Stimulated activated CD8-positive, alpha-beta memory T cell treated with anti-CD3 and anti-CD28 coated beads, Interleukin-15, amount 100 ng/mL, for 24 hours (primary cell): ENCODE data around the gene PPM1M.
A peak's percentile ranks its signal among the peaks of the same experiment; 100 is the strongest.
"Not testable (repeated sequence)": the region's sequence is repeated elsewhere in the genome, so short reads cannot be mapped to it uniquely, and the experiment has no call there.

Experiments
- DNase-seq: peaks from one replicate; pipeline ENCODE4 v3.0.0-alpha.2; 2020; ENCODE audit warnings: low read depth

PPM1M gene

DNA sequence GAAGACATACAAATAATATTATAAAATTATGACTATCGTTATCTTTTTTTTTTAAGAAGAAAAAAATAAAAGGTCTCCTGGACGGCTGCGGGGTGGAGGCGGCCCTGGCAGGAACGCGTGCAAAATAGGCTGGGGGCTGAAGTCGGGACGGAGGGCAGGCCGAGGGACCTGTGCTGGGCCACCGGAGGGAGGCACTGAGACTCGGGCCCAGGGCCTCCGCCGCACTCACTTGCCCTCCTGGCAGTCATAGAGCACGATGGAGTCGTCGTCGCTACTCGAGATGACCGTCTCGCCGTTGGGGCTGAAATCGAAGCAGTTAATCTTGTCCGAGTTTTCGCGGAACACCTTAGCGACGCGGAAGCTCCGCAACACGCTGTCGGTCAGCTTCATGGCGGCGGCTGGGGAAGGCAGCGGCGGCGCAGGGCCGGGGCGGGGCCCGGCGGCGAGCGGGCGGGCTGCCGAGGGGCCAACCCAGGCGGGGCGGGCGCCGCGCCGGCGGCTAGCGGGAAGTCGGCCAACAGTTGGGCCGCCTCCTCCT, 32.5 kb downstream of the PPM1M start:
- DNase-seq: peak; percentile 36

DNA sequence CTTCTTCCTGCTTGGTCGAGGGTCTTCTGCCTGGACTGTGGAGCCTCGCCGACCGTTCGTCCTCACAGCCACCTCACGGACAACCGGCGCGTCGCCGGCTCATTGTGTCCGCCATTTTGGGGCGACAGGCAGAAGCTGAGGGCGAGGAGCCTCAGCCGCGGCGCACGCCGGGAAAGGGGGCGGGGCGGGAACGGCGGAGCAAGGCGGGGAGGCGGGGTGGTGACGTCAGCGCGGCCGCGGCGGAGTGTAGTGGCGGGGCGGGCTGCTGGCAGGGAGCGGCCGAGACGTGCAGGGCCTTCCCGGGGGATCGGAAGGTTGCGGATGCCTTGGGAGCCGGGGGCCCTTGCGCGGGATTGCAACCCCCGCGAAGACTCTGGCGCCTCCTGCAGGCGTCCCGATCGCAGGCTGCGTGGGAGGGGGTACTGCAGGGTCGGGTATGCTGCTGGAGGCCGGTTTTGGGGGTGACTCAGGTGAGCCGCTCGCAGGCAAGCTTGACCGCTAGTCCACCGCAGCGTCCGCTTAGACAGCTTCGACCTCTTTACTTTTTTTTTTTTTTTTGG, 33.0 kb downstream of the PPM1M start, which contains the start of gene WDR82:
TSS of gene WDR82 (minus strand) at position 140 of the 560 bp plus-strand sequence. CDS start 288 bp downstream, outside the sequence.
- DNase-seq: peak; percentile 100

DNA sequence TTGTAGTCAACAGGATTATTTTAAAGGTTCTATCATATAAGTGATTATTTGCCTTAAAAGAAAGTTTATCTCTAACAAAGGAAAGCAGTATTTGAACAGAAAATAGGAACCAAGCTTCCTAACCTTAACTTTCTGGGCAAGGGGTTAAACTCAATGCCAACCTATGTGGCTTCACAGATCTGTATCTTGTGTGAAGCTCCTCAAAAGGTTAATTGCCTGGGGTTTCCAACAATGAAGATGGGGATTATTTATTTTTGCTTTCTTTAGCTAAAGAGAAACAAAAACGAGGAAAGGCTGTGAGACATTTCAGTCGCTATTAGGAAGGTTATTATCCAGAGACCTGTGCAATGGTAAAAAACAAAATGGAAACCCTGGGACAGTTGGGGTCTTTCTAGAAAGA, 34.0 kb downstream of the PPM1M start:
- no peak for DNase-seq

DNA sequence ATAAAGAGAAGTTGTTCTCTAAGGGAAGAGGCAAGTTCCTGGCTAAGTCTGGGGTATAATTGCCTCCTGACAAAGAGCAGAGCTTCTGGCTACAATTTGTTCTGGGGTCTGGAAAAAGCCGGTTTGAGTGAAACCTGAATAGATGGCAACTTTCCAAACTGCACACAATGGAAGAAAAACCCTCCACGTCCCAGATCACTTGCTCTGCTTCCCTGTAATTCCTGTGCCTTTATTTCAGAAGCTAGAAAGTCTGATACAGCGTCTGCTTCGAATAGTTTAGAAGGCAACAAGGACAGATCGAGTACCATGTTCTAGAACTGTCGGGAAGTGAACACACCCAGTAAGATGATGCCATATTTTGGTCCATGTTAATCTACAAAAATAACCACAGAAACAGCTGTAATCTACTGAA, 34.5 kb downstream of the PPM1M start:
- DNase-seq: no peak

DNA sequence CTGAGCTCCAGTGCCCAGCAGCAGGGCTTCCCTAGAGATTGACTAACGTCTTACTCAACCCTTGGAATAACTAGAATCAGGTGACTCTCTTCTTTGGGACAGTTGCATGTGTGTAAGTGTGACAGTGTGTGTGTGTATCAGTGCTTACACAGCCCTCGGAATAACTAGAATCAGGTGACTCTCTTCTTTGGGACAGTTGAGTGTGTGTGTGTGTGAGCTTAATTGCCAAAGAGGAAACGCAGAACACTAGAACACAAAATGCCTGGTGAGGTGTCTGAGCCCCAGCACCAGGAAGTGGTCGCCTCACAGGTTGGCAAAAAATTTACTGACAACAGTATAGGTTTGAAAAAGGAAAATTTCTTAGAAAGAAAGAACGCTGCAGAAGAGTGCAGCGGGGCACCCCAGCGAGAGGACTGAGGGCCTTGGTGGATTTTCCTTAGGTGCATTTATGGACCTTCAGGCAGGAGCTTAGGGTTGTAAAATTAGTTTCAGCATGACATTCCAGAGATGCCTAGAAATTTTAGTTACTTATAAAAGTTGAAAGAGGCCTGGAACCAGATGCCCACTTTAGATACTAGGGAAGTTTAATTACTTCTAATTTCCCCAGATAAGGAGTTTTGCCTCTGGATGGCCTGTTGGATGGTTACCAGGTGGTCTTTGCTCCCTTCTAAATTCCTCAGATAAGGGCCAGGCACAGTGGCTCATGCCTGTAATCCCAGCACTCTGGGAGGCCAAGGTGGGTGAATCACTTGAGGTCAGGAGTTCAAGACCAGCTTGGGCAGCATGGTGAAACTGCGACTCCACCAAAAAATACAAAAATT, 36.6 kb downstream of the PPM1M start:
- no peak for DNase-seq

DNA sequence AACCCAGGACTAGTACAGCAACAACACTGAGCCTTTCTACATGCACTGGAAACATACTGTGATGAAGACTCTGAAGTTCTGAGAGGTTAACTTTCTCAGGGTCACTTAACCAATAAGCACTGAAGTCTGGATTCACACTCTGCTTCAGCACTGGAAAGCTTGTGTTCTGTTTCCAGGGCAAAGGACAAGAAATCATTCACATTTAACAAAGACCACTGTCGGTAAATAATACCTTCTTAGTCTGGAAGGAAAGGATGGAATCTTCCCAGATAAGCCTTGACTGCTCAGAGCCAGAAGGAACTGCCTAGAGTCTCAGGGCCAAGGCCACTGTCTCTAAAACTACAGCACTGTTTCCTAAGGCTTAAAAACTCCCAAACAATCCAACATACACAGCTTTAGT, 37.7 kb downstream of the PPM1M start:
- no peak for DNase-seq

DNA sequence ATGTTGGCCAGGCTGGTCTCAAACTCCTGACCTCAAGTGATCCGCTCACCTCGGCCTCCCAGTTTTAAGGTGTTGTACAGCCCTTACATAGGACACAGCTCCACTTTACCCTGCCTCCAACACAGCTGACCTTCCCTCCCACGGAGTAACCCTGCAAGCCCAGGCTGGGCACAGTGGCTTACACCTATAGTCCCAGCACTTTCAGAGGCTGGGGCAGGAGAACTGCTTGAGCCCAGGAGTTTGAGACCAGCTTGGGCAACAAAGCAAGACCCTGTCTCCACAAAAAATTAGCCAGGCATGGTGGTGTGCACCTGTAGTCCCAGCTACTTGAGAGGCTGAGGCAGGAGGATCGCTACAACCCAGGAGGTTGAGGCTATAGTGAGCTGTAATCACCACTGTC, 38.5 kb downstream of the PPM1M start:
- DNase-seq: not testable (repeated sequence)

DNA sequence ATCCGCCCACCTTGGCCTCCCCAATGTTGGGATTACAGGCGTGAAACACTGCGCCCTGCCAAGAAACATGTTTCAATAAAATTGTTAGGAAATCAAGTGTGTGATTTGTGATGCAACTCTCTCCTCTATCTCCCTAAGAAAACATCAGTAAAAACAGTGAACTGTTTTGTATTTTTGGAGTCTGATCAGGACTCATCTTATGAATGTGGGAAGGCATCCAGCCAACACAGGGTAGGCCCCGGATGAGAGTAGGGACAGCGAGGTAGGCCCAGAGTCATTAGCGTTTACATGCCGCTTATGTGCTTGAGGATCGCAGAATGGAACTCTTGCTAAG, 41.2 kb downstream of the PPM1M start:
- DNase-seq: no peak

DNA sequence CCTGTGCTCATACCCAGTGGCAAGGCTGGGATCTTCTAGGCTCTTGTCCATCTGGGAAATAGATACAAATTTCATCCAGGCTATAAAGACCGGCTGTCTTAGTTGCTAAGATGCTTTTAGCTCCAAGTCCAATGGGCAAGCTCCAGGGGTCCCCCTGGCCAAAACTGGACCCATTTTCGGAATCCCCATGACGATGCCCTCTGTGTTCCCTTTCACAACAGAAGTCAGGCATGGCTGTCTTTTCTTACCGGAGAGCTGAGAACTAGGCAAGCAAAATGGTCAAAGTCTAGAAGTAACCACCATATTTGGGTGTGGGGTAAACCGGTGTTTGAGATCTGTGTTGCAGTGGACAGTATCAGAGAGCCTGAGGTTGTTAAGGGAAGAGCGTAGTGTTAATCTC, 43.1 kb downstream of the PPM1M start:
- no peak for DNase-seq

DNA sequence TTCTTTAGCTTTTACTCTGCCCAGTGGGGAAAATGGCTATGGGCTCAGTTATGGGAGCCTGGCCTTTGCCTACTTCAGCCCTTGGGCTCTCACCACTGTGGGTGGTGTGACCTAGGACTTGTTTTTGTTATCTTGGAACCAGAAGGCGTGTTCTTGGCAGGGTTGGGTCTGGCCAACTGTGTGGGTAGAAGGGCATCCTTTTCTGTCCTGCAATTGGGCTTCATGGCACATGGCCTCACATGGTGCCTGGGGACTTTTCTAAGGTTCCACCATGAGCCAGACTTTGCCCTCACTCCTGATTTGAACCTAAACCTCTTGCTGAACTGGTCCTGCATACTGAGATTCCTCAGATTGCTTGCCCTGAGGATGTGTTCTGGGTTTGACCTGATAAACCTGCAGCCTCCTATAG, 43.8 kb downstream of the PPM1M start:
- no peak for DNase-seq

DNA sequence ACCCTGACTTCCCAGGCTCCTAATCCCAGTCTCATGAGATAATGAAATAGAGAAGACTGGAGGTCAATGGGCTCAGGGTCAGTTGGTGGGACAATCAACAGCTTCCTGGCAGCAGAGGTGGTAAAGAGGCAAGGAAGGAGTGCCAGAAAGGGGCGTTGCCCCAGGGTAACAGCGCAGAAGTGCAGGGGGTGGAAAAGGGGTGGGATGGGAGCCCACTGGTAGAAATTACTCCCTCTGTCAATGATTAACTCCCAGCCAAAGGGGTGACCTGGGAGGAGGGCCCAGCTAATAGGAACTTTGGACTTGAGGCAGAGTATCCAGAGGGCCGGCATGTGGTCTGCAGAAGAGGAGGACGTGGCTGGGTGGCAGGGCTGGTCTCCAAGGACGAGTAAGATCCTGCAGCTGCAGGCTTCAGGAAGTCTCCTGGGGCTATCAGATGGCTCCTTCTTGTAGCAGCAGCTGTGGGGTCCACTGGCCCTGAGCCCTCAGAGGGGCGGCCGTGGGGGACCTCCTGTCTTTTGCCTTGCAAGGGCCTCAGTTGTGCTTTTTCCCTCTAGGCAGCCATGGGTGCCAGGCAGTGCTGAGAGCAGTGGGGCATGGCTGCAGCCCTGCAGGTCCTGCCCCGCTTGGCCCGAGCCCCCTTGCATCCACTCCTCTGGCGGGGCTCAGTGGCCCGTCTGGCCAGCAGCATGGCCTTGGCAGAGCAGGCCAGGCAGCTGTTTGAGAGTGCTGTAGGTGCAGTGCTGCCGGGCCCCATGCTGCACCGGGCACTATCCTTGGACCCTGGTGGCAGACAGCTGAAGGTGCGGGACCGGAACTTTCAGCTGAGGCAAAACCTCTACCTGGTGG, 44.4 kb downstream of the PPM1M start:
- no peak for DNase-seq

DNA sequence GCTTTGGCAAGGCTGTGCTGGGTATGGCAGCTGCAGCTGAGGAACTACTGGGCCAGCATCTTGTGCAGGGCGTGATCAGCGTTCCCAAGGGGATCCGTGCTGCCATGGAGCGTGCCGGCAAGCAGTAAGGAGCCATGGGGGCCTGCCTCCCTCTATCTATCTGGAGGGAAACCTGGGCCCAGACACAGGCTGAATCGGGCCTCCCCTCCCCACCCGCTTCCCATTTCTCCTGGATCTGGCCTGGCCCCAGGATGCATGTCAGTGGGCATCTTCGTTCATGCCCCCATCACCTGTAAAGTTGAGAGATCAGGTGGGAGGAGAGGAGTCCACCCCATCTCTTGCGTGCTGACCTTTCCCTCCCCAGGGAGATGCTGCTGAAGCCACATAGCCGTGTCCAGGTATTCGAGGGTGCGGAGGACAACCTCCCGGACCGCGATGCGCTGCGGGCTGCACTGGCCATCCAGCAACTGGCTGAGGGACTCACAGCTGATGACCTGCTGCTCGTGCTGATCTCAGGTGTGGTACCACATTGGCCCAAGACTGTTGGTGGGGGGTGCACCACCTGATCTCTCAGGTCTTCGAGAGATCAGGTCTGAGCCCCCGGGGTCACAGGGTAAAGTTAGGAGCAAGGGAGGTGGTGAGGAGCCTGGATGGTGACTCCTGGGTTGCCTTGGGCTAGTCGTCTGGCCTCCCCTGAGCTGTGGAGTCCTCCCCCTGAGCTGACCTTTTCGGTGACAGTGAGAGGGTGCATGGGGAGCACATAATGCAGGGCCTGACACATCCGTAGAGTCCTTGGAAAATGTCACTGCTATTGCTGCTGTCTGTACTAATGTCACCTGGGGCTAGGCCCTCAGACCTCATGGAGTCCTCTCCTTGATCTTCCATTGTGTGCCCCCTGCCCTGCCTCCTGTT, 45.3 kb downstream of the PPM1M start:
- no peak for DNase-seq

DNA sequence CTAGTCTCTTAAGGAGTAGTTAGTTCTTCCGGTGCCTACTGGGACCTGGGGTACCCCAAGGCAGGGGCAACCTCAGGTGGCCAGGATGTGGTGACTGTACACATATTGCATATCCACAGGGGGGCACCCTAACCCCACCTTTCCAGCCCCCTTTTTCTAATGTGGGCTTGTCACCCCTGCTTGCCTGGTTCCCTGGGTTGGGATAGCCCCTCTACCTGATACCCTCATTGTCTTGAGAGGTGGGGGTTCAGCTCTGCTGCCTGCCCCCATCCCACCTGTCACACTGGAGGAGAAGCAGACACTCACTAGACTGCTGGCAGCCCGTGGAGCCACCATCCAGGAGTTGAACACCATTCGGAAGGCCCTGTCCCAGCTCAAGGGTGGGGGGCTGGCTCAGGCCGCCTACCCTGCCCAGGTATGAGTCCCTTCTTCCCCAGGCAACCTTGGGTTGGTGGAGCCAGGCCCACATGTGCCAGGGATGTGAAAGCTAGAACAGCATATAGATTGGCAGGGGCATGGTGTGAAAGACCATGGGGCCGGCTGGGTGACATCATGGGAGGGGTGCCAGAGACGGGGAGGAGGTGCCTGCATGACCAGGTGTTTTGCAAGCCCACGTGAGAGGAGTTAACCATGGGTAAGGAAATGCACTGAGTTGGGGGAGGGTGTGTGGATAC, 46.1 kb downstream of the PPM1M start:
- DNase-seq: no peak

DNA sequence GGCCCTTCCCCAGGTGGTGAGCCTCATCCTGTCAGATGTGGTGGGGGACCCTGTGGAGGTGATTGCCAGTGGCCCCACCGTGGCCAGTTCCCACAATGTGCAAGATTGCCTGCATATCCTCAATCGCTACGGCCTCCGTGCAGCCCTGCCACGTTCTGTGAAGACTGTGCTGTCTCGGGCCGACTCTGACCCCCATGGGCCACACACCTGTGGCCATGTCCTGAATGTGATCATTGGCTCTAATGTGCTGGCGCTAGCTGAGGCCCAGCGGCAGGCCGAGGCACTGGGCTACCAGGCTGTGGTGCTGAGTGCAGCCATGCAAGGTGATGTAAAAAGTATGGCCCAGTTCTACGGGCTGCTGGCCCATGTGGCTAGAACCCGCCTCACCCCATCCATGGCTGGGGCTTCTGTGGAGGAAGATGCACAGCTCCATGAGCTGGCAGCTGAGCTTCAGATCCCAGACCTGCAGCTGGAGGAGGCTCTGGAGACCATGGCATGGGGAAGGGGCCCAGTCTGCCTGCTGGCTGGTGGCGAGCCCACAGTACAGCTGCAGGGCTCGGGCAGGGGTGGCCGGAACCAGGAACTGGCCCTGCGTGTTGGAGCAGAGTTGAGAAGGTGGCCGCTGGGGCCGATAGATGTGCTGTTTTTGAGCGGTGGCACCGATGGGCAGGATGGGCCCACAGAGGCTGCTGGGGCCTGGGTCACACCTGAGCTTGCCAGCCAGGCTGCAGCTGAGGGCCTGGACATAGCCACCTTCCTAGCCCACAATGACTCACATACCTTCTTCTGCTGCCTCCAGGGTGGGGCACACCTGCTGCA, 46.9 kb downstream of the PPM1M start:
- DNase-seq: no peak

DNA sequence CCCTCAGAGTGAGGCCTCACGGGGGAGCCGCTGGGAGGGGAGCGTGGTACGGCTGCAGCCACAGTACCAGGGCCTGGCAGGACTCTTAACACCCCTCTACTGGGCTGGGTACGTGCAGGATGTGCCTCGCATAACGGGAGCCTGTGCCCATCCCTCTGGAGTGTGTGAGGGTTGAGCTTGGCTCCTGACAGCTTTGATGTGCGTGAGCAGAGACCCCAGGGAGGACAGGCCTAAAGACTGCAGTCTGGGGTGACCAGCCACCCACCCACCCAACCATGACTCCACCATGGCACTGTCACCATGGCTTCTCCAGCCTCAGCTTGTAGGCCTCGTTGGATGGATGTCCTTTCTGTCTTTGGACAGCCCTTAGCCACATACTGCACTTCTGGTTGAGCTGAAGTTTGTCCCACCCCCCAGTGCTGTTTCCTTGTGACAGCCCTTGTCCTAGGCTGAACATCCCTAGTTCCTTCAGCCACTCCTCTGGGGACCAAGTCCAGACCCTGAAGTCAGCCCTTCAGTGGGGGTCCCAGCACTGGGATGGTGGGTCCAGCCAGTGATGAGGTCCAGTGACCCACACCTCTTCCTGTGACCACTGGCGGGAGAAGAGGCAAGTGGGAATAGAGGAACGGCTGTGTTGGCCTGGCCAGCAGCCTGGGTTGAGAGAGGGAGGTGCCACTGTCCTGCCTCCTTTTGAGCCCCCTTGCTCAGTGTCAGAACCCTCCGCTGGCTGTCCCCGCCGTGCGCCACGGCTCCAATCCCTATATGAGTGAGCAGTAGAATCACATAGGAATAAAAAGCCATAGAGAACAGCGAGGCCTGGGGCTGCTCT, 48.1 kb downstream of the PPM1M start:
- DNase-seq: no peak

DNA sequence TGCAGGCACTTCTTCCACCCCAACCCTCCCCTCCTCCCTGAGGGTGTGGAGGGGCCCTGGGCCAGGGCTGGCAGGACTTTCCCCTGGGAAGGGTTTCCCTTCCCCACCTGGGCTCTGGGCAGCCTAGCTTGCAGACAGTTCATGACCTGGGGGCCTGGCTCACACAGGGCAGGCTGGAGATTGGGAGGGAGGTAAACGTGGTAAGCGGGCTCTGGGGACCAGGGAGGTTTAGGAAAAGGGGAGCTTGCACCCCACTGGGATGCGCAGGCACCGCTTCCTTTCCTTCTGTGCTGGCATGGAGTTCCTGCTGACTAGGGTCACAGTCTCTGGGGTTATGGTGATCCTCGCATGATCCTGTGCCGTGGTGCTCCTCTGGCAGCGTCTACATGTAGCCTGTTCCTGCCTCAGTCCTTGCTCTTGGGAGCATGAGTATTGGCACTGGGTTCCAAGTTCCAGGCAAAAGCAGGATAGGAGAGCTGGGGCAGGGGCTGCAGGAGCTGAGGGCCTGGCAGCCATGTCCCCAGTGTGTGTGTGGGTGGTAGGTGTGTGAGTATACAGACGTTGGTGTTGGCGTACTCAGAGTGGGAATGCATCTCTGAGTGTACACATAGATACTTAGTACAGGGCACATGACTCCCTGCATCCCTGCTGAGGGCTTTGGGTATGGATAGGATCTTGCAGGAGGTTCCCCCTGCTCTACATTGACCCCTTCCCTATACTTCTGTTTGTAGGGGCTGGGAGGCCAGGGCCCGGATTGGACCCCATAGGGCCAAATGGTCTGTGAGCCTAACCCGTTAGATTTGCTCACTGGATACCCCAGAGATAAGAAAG, 49.0 kb downstream of the PPM1M start:
- DNase-seq: no peak

DNA sequence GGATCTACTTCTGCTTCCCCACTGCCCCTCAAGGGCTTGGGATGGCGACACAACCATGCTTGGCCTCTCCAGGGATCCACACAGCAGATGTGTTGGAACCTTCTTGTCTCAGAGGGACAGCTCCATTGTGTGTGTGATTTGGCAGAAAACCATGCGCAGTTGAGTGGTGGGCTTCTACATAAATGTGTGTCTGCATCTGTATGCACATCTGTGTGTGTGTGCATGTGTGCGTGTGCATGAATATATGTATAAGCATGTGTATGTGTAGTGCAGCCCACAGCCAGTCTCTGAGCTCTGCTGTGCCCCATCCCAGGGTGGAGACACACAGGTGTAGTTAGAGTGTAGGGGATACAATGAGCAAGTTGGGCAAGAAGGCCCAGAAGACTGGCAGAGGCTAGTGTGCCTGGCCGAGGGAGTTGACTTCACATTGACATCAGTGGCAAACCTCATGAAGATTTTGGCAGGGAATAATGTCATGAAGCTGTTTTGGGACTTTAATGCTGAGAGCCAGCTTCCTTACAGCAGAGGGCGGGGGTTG, 50.2 kb downstream of the PPM1M start:
- no peak for DNase-seq
